Stimulated activated CD4-positive, alpha-beta T cell treated with anti-CD3 and anti-CD28 coated beads, Interleukin-2, amount 100 ng/mL, for 4 hours (primary cell): ENCODE measurements around the gene RNU5D-1.
"Not testable (repeated sequence)": the region's sequence is repeated elsewhere in the genome, so short reads cannot be mapped to it uniquely, and the experiment has no call there.

Source experiments
- DNase-seq: peaks from one replicate; pipeline ENCODE4 v3.0.0-alpha.2; 2020; ENCODE audit warnings: low read depth

RNU5D-1 gene

GRCh38 chr1:44699375-44699774 is 31.6 kb downstream of the RNU5D-1 start:
- not testable (repeated sequence) for DNase-seq

- no peak for DNase-seq
These were observed 32.8 kb downstream of the RNU5D-1 start for GRCh38 chr1:44698138-44698537.

- no peak for DNase-seq
These were observed 34.1 kb downstream of the RNU5D-1 start for GRCh38 chr1:44696789-44697345.

- no peak for DNase-seq
These were observed 34.9 kb downstream of the RNU5D-1 start for GRCh38 chr1:44696101-44696500.

GRCh38 chr1:44695671-44696070 is 35.3 kb downstream of the RNU5D-1 start:
- DNase-seq: no peak

GRCh38 chr1:44694863-44695478 is 36.0 kb downstream of the RNU5D-1 start:
- no peak for DNase-seq

- no peak for DNase-seq
These were observed 37.1 kb downstream of the RNU5D-1 start for GRCh38 chr1:44693900-44694299.

GRCh38 chr1:44693159-44693558 is 37.8 kb downstream of the RNU5D-1 start:
- DNase-seq: no peak

GRCh38 chr1:44689447-44689765 is 41.6 kb downstream of the RNU5D-1 start:
- no peak for DNase-seq

GRCh38 chr1:44688760-44689446 is 42.1 kb downstream of the RNU5D-1 start:
- DNase-seq: no peak

GRCh38 chr1:44685881-44686280 is 45.1 kb downstream of the RNU5D-1 start:
- DNase-seq: no peak

- no peak for DNase-seq
These were observed 45.8 kb downstream of the RNU5D-1 start for GRCh38 chr1:44685218-44685617.

- DNase-seq: no peak
These were observed 46.4 kb downstream of the RNU5D-1 start for GRCh38 chr1:44684525-44684924.

- DNase-seq: no peak
These were observed 48.1 kb downstream of the RNU5D-1 start for GRCh38 chr1:44682883-44683265.

- no peak for DNase-seq
These were observed 48.8 kb downstream of the RNU5D-1 start for GRCh38 chr1:44681905-44682882.
